Retinal pigment epithelial cell (primary cell): ENCODE data around the gene CYSRT1.
"Not testable (repeated sequence)": the region's sequence is repeated elsewhere in the genome, so short reads cannot be mapped to it uniquely, and the experiment has no call there.

Experiments
- DNase-seq: peaks from one replicate; pipeline ENCODE4 v3.0.0-alpha.2; 2010; ENCODE audit warnings: low read depth
- H3K4me3 ChIP-seq: 2 replicates; pipeline ENCODE4 v1.5.1; 2011; ENCODE audit warnings: mild to moderate bottlenecking, low read length, control low read depth, moderate library complexity
- CTCF ChIP-seq: conservative IDR thresholded peaks from 2 replicates; pipeline ENCODE4 v1.5.1; 2011; ENCODE audit warnings: low read depth, low read length, control low read depth, inconsistent platforms

Gene CYSRT1

GRCh38 chr9:137240318-137240840 is 15.4 kb downstream of the CYSRT1 start:
- TF ChIP-seq CTCF = no peak
- DNase-seq = no peak
- peak overlapping the region; percentile 55 for H3K4me3 ChIP-seq

- DNase-seq = peak; percentile 99
- H3K4me3 ChIP-seq = peak within 1 kb of the TSS; percentile 77
- TF ChIP-seq CTCF = no peak
Observed at GRCh38 chr9:137240841-137241489, 16.0 kb downstream of the CYSRT1 start, which contains the start of gene TUBB4B. TUBB4B (plus strand) TSS chr9:137241287; CDS start chr9:137241361, 74 bp downstream.

GRCh38 chr9:137241490-137242268 is 16.7 kb downstream of the CYSRT1 start:
- H3K4me3 ChIP-seq = peak overlapping the region; percentile 77
- DNase-seq = no peak
- TF ChIP-seq CTCF = no peak

GRCh38 chr9:137242269-137243203 is 17.6 kb downstream of the CYSRT1 start:
- no peak for TF ChIP-seq CTCF
- no peak for DNase-seq
- H3K4me3 ChIP-seq = peak overlapping the region; percentile 77

GRCh38 chr9:137243266-137243625 is 18.3 kb downstream of the CYSRT1 start:
- not testable (repeated sequence) for DNase-seq
- peak overlapping the region; percentile 77 for H3K4me3 ChIP-seq

- DNase-seq = no peak
- TF ChIP-seq CTCF = no peak
- H3K4me3 ChIP-seq = no peak overlapping the region
Observed at GRCh38 chr9:137243626-137244485, 18.9 kb downstream of the CYSRT1 start.
